Activated CD8-positive, alpha-beta memory T cell treated with anti-CD3 and anti-CD28 coated beads, Interleukin-2, amount 50 U/mL, for 4 hours (primary cell): ENCODE measurements around the gene TLX1.
"Not testable (repeated sequence)": the region's sequence is repeated elsewhere in the genome, so short reads cannot be mapped to it uniquely, and the experiment has no call there.

Experiments
- DNase-seq: peaks from one replicate; pipeline ENCODE4 v3.0.0-alpha.2; 2020

The TLX1 gene

GRCh38 chr10:101154506-101154905 is 23.4 kb downstream of the TLX1 start:
- DNase-seq, result not testable (repeated sequence)

GRCh38 chr10:101155896-101156295 is 24.8 kb downstream of the TLX1 start:
- DNase-seq, result no peak

- DNase-seq, result no peak
These were observed 26.8 kb downstream of the TLX1 start for GRCh38 chr10:101157756-101158458.

GRCh38 chr10:101158459-101159058 is 27.5 kb downstream of the TLX1 start:
- no peak for DNase-seq

- peak; percentile 70 for DNase-seq
These were observed 30.6 kb downstream of the TLX1 start for GRCh38 chr10:101161494-101162299.

- no peak for DNase-seq
These were observed 31.6 kb downstream of the TLX1 start for GRCh38 chr10:101162677-101163076.

- DNase-seq, result no peak
These were observed 32.9 kb downstream of the TLX1 start for GRCh38 chr10:101164020-101164419.

GRCh38 chr10:101165736-101166135 is 34.6 kb downstream of the TLX1 start:
- DNase-seq, result no peak

GRCh38 chr10:101166430-101166829 is 35.3 kb downstream of the TLX1 start:
- no peak for DNase-seq

GRCh38 chr10:101172741-101173140 is 41.6 kb downstream of the TLX1 start:
- DNase-seq, result no peak

- DNase-seq, result no peak
These were observed 43.2 kb downstream of the TLX1 start for GRCh38 chr10:101174319-101174718.

GRCh38 chr10:101176577-101176976 is 45.5 kb downstream of the TLX1 start:
- no peak for DNase-seq

- no peak for DNase-seq
These were observed 51.8 kb downstream of the TLX1 start for GRCh38 chr10:101182936-101183335.

- no peak for DNase-seq
These were observed 52.5 kb downstream of the TLX1 start for GRCh38 chr10:101183458-101184183.
